HK-2 (cell line): ENCODE data around the gene ABHD6.
"Not testable (repeated sequence)": the region's sequence is repeated elsewhere in the genome, so short reads cannot be mapped to it uniquely, and the experiment has no call there.

Experiments used
- DNase-seq: peaks from one replicate; pipeline ENCODE4 v3.0.0-alpha.2; 2018; ENCODE audit not compliant: unreplicated experiment

ABHD6 gene

GRCh38 chr3:58281069-58281468 lies 43.5 kb downstream of the ABHD6 start:
- DNase-seq, result no peak

DNA sequence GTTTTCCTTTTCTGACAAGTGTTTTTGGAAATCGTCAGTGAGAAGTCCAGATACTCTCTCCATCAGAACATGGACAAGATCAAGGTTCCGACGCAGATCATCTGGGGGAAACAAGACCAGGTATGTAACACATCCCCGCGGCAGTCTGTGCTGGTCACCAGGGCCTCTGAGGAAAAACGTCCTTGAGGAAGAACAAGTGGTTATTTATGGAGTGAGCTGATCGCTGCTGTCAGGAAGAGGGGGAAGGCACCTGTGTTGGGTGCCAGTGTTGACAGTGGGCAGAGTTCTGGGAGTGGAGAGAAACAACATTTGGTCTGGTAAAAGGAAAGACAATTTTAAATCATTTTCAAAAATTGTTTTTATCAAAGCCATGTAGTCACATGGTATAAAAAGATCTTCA lies 47.7 kb downstream of the ABHD6 start:
- no peak for DNase-seq

DNA sequence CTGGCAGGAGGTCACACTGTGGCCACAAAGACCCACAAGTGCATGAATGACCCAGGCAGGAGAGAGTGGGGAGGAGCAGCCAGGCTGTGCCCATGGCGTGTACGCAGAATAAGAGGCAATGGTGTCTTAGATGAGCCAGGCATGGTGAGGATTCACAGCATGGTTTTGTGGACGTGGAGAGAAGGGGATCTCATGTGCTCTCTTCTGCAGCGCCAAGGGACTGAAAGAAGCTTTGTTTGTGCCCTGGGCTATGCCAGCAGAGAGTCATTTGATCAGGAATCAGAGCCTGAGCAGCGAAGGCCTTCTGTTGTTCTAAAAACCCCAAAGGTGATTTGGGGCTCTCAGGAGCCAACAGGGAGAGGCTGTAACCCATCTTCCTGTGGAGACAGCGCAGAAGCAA lies 49.8 kb downstream of the ABHD6 start:
- DNase-seq, result no peak

DNA sequence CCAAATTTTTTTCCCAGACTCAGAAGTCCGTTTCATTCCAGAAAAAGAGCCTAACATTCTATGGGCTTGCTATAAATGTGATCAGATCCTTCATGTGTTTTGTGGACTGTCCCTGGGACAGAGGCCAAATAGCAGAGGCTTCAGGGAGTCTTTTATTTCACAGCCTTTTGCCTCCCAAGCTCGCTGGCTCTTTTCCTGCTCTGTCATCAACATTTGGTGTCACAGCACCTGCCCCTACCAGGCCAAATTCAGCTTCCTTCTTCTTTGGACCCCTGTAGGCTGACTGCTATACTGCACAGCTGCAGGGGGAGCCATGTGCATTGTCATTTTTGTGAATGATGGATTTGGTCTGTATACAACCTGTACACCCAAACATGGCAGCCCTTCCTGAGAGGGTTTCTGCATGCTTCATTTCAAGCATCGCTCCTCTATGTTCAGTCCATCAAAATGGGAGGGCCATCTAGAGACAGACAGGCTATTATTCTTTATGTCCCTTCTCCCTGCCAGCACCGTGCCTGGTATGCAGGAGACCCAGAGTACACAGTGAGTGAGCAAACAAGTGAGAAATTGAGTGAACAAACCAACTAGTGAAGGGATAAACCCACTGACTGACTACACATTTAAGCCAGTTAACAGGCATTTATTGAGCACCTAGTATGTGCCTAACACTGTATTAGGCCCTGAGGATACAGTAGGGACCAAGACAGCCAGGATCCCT lies 50.6 kb downstream of the ABHD6 start:
- DNase-seq, result no peak

DNA sequence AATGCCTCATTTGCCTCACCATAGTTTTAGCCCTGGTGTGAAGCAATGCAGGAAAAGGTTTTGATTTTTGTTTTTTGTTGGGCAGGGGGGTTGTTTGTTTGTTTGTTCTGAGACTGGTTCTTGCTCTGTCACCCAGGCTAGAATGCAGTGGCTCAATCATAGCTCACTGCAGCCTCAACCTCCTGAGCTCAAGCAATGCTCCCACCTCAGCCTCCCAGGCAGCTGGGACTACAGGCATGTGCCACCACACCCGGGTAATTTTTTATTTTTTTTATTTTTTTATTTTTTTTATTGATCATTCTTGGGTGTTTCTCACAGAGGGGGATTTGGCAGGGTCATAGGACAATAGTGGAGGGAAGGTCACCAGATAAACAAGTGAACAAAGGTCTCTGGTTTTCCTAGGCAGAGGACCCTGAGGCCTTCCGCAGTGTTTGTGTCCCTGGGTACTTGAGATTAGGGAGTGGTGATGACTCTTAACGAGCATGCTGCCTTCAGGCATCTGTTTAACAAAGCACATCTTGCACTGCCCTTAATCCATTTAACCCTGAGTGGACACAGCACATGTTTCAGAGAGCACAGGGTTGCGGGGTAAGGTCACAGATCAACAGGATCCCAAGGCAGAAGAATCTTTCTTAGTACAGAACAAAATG lies 51.5 kb downstream of the ABHD6 start:
- not testable (repeated sequence) for DNase-seq

DNA sequence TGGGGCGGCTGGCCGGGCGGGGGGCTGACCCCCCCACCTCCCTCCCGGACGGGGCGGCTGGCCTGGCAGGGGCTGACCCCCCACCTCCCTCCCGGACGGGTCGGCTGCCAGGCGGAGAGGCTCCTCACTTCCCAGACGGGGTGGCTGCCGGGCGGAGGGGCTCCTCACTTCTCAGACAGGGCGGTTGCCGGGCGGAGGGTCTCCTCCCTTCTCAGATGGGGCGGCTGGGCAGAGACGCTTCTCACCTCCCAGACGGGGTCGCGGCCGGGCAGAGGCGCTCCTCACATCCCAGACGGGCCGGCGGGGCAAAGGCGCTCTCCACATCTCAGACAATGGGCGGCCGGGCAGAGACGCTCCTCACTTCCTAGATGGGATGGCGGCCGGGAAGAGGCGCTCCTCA lies 52.9 kb downstream of the ABHD6 start:
- not testable (repeated sequence) for DNase-seq

GRCh38 chr3:58291671-58292338 lies 54.2 kb downstream of the ABHD6 start:
- no peak for DNase-seq

GRCh38 chr3:58292866-58293265 lies 55.3 kb downstream of the ABHD6 start:
- DNase-seq, result no peak

DNA sequence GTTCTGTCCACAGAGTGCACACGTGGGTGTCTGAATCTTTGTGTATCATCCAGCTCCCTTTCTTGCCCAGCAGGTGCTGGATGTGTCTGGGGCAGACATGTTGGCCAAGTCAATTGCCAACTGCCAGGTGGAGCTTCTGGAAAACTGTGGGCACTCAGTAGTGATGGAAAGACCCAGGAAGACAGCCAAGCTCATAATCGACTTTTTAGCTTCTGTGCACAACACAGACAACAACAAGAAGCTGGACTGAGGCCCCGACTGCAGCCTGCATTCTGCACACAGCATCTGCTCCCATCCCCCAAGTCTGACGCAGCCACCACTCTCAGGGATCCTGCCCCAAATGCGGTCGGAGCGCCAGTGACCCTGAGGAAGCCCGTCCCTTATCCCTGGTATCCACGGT lies 55.9 kb downstream of the ABHD6 start:
- DNase-seq, result no peak

DNA sequence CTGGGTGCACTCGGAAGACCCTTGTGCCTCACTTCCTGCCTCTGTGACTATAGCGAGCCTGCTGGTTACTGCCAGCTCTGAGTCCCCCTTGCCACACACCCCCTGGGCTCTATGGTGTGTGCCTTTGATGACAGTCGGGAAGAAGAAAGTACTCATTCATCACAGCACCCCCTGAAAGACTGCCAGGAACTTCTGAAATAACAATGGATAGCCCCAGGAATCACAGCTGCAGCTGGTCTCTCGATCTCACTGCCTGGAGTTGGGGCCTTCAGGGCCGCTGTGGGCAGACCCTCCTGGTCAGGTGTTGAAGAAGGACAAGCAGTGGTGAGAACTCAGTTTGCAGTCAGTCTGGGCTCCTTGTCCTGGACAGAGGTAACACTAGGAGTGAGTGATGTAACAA lies 58.7 kb downstream of the ABHD6 start:
- DNase-seq, result no peak

DNA sequence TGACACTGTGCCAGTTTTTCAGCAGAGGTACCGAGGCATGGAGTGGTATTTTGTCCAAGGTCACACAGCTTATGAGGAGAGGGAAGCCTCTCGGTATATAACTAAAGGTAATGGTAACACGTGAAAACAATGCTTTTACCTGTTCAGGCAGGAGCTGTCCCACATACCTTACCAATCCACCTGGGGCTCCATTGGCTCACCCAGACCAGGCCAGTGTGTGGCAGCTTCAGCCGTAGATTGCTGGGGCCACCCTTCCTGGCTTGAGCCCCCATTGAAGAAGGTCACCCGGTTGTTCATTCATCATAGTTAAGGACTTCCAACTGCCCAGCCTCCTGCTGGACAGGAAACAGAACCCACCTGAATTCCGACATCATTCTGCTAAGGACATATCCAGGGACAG lies 59.3 kb downstream of the ABHD6 start:
- no peak for DNase-seq

DNA sequence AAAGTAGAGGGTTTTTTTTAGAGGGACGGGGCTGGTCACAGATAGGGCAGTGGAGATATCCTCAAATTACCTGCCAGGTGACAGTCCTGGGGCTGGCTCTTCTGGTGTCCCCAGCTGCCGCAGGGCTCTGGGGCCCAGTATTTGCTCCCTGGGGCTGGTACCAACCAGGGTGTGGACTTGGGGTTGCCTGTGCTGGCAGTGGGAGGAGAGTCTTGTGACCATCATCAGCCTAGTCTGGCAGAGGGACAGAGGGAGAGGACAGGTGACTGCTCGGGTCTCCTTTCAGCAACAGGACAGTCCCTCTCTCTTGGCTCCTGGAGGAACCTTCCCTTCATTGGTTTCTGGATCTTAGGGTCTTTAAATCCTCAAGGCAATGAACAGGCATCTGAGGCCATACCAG lies 60.6 kb downstream of the ABHD6 start:
- DNase-seq, result no peak

DNA sequence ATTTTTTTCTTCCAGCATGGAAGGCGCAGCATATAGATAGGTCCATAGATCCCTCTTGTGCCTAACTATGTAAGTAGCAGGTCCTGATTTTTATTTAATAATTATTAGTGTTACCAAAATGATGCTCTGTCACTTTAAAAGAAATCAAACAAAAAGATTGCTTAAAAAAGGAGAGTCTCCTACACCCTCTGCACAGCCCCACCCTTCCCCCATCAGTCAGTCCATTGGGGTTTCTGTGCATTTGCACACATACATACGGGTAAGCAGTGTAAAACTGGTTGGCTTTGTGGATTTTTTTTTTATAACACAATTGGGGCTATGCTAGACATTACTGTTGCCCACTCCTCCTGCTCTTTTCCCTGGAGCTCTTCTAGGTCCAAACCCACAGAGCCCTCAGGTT lies 61.5 kb downstream of the ABHD6 start:
- no peak for DNase-seq

DNA sequence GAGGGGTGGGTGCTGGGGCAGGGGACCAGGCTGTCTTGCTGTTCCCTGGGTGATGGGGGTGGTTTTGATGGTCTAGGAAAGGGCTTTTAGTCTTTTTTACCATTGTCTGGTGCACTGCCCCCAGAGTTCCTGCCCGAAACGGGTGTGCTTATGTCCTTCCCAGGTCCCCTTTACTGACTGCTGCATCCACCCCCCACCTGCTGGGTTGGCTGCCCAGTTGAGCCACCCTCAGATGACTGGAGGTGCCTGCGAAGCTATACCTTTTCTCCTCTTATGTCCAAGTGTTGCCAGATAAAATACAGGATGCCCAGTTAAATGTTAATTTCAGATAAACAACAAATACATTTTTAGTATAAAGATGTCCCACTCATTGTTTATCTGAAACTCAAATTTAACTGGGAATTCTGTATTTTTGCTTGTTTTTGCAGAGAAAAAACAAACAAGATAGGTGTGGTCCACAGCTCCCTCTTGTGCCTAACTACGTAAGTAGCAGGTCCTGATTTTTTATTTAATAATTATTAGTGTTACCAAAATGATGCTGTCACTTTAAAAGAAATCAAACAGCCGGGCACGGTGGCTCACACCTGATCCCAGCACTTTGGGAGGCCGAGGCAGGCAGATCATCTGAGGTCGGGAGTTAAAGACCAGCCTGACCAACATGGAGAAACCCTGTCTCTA lies 62.4 kb downstream of the ABHD6 start:
- DNase-seq, result no peak

DNA sequence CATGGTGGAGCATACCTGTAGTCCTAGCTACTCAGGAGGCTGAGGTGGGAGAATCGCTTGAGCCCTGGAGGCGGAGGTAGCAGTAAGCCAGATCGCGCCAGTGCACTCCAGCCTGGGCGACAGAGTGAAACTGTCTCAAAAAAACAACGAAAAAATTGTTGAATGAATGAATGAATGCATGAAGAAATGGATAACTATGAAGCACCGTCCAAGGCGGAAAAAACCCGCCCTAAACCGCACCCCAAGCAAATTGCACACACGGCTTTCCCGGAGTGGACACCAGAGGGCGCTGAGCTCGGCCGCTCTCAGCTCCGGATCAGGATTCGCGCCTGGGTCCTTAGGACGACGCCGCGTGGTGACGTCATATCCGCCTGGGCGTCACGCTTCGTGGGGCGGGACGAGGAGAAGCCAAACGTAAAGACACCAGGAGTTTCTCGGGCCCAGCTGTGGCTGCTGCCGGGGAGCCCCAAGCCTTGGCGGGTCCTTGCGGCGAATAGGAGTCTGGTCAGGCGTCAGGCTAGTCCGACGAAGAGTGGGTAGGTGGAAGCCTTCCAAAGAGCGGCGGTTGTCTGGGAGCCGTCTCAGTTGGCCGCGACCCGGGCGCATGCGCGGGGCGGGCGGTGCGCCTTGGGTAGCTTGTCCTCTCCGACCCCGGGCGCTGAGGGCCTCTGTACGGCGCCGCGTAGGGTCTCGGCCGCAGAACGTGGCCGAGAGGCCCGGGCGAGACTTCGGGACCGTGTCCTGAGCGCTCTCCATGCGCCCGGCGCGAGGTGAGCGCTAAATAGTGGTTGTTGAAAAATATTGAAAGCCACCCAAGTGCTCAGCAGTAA lies 68.5 kb downstream of the ABHD6 start, which contains the start of the genes HTD2 and RPP14:
Gene HTD2, plus strand, starts transcription at position 639 of the 830 bp plus-strand sequence. CDS start 11,094 bp downstream, outside the sequence.
Gene RPP14, plus strand, starts transcription at position 364 of the 830 bp plus-strand sequence. CDS start 4,085 bp downstream, outside the sequence.
- peak; percentile 93 for DNase-seq

DNA sequence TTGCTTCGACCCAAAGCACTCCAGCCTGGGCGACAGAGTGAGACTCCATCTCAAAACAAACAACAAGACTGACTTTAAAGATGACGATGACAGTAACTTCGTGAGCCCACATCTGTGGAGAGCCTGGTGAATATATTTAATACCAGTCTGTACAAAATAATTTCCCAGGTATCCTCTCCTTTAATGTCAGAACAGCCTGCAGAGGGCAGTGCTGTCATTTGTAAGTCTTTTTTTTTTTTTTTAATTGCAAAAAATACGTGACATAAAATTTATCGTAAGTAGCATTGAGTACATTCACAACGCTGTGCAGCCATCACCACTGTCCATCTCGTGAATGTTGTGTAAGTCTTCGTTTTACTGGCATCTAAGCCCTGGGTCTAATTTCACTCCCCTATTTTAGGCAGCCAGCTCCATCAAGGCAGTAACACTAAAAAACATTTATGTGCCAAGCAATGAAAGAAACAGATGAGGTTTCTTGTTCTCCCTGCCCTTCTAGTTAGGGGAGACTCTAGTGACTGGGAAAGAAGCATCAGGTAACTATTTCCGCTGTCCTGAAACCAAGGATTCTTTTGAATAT lies 70.1 kb downstream of the ABHD6 start:
- no peak for DNase-seq

DNA sequence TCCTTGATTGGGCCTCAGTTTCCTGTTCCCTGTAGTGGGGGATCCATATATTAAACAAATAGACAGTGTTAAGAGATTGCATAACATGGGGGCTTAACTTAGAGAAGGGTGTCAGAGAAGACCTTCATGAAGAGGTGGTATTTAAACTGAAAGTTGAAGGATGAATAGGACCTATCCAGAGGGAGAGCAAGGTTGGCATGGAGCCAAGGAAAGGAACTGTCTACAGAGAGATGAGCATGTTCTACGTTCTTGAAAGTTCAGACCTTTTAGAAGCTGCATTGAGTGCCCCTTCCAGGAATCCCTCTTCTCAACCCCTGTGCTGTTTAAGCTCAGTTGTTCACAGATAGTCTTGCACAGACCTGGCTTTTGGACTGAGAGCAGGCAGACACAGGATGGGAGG lies 71.1 kb downstream of the ABHD6 start:
- DNase-seq, result no peak

DNA sequence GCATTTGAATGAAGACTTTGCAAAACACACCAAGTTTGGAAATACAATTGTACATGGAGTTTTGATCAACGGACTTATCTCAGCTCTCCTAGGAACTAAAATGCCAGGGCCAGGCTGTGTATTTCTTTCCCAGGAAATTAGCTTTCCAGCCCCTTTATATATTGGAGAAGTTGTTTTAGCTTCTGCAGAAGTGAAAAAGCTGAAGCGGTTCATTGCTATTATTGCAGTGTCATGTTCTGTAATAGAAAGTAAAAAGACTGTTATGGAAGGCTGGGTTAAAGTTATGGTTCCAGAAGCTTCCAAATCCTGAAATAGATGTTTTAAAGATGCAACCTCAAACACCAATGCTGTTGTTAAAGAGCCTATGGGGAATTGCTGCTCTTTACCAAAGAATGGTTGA lies 80.2 kb downstream of the ABHD6 start:
- DNase-seq, result no peak

- DNase-seq, result no peak
These were observed 84.2 kb downstream of the ABHD6 start for GRCh38 chr3:58321791-58322190.

DNA sequence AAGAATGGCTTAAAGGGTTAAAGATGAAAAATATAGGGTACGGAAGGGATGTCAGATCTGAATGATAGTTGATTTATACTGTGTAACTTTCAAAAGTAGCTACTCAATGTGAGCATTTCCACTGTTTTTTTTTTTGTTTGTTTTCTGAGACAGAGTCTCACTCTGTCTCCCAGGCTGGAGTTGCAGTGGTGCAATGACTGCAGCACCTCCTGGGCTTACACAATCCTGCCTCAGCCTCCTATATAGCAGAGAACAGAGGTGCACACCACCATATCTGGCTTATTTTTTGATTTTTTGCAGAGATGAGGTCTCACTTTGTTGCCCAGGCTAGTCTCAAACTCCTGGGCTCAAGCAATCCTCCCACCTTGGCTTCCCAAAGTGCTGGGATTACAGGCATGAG lies 85.2 kb downstream of the ABHD6 start:
- no peak for DNase-seq
